Fibroblast of the aortic adventitia (primary cell): ENCODE measurements around the gene PCNA. TPM values are rescaled to one million over a fixed set of nuclear protein-coding genes. Genes with fewer than 3 reads are reported as not detected.

Source experiments
- DNase-seq: peaks from one replicate; pipeline ENCODE4 v3.0.0-alpha.2; 2010; ENCODE audit warnings: low read depth
- H3K4me3 ChIP-seq: 2 replicates; pipeline ENCODE4 v1.5.1; 2011; ENCODE audit warnings: low read depth, mild to moderate bottlenecking, control low read depth, low read length, moderate library complexity
- total RNA-seq: library from RNA; depleted of rRNA; stranded (reverse); fragments of >200 nt; gene quantifications from 2 replicates; pipeline ENCODE4 v1.2.3, GENCODE V29; 2012; ENCODE audit warnings: low replicate concordance
- TF ChIP-seq, protein P1 (sequence below): IDR thresholded peaks from 2 replicates; pipeline ENCODE4 v1.5.1; 2011; ENCODE audit warnings: mild to moderate bottlenecking, low read length, control low read depth, inconsistent platforms; ENCODE audit not compliant: insufficient read depth

PCNA gene
- total RNA-seq, 1 donor, result 307 TPM

DNA sequence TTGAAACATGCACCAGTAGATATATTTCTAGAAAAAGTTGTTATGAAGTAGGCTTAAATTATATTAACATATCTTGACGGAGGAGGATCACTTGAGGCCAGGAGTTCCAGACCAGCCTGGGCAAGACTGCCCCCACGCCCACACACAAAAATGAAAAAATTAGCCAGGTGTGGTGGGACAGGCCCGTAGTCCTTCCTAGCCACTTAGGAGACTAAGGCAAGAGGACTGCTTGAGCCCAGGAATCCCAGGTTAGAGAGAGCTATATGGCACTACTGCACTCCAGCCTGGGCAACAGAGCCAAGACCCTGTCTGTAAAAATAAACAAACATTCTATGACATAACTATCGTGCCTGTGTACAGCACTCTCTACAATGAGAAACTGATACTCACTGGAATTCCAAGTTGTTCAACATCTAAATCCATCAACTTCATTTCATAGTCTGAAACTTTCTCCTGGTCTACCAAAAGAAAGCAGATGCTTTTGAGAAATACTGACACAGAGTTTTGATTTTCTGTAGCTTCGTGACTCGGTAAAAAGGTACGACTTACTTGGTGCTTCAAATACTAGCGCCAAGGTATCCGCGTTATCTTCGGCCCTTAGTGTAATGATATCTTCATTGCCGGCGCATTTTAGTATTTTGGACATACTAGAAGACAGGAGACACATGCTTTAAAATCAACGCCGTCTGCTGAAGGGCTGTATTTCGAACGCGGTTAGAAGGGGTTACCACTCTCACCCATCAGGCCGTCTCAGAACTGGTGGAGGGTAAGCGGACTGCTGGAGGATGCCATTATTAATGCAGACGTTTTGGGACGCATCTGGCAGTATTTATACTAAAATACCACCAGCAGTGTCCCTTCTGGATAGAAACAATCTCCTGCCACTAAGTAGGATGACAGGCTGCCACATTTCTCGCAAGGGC is 1.3 kb downstream of the PCNA start:
- TF ChIP-seq, protein P1, sequence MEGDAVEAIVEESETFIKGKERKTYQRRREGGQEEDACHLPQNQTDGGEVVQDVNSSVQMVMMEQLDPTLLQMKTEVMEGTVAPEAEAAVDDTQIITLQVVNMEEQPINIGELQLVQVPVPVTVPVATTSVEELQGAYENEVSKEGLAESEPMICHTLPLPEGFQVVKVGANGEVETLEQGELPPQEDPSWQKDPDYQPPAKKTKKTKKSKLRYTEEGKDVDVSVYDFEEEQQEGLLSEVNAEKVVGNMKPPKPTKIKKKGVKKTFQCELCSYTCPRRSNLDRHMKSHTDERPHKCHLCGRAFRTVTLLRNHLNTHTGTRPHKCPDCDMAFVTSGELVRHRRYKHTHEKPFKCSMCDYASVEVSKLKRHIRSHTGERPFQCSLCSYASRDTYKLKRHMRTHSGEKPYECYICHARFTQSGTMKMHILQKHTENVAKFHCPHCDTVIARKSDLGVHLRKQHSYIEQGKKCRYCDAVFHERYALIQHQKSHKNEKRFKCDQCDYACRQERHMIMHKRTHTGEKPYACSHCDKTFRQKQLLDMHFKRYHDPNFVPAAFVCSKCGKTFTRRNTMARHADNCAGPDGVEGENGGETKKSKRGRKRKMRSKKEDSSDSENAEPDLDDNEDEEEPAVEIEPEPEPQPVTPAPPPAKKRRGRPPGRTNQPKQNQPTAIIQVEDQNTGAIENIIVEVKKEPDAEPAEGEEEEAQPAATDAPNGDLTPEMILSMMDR, result no peak
- DNase-seq, result no peak
- H3K4me3 ChIP-seq, result peak overlapping the region; percentile 99

DNA sequence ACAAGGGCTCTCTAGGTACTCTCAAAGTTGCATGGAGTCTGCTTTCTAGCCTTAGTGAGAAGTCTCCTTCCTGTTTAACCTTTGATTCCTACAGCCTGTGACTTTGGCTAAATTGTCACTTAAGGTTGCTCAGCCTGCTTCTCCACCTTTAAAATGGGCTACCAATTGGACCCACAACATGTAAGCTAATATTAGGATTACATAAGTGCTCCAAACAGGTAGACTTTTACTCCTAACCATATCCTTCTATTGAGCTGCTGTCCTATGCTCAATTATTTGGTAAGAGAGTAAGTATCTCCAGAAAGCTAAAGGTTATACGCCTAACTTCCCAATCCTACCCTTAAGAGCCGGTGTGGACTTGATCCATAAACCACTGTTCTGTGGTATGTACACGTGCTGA is 2.9 kb downstream of the PCNA start:
- no peak overlapping the region for H3K4me3 ChIP-seq
- DNase-seq, result no peak
- TF ChIP-seq, protein P1, result no peak

DNA sequence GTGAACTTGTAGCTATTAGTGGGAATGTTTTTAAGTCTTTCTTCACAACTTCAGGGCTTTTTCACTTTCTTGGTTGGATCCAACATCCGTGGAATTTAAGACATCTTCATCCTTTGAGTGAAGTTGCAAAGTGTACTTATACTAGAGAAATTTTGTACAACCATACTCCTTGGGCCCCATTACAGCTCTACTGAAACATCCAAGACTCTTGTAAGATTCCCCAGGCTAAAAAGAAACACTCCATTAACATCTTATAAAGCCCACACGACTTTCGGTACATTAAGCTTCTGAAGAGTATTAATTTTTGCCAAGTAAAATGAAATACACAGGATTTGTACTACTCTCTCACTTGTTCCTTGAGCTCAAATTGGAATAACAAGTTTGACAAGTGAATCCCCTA is 5.4 kb downstream of the PCNA start:
- DNase-seq, result no peak
- TF ChIP-seq, protein P1, result no peak
- H3K4me3 ChIP-seq, result no peak overlapping the region

DNA sequence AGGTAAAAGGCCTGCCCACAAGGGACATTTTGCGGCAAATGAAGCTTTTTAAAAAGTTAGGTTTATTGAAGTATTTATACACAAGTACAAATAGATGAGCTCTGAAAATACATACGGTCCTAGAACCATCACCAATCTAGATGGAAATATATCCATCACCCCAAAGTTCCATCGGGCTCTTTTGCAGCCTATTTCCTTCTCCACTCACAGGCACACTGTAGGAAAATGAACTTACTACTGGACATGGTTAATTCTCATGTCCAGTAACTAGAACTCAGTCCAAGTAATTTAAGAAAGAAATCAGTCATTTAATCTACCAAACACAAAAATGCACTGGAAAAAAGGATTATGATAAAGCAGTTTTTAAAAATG is 6.2 kb downstream of the PCNA start:
- TF ChIP-seq, protein P1, result no peak
- H3K4me3 ChIP-seq, result peak overlapping the region; percentile 95
- no peak for DNase-seq

DNA sequence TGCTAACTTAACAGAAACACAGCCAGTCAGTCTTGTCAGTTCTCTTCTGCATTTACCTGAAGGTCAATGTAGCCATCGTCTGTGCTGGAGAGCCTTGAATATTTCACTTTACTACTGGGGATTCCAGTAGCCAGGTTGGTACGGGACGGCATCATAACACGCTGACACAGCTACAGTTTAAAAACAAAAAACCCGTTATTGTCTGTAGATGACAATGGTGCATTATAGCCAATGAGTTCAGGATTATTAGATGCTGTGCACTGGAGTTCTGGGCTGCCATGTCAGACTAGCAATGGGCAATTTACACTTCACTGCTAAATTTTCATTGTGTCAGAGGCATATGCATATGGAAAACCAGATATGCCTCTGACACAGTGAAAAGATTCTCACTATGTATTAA is 10.5 kb downstream of the PCNA start:
- TF ChIP-seq, protein P1, result no peak
- DNase-seq, result no peak
- H3K4me3 ChIP-seq, result no peak overlapping the region

DNA sequence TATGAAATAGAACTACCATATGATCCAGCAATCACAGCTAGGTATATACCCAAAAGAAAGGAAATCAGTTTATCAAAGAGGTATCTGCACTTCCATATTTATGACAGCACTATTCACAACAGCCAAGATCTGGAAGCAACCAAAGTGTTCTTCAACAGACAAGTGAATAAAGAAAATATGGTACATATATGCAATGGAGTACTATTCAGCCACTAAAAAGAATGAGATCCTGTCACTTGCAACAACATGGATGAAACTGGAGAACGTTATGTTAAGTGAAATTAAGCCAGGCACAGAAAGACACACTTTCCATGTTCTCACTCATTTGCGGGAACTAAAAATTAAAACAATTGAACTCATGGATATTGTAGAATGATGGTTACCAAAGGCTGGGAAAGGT is 15.3 kb downstream of the PCNA start:
- DNase-seq, result no peak
- TF ChIP-seq, protein P1, result no peak
- no peak overlapping the region for H3K4me3 ChIP-seq
